Measurements from ENCODE around the gene THSD1.
"Not testable (repeated sequence)": the region's sequence is repeated elsewhere in the genome, so short reads cannot be mapped to it uniquely, and the experiment has no call there.

The THSD1 gene

GRCh38 chr13:52411629-52412028 lies 5.7 kb upstream of the THSD1 start:
- no peak for DNase-seq (ENCODE audit: low spot score)

DNA sequence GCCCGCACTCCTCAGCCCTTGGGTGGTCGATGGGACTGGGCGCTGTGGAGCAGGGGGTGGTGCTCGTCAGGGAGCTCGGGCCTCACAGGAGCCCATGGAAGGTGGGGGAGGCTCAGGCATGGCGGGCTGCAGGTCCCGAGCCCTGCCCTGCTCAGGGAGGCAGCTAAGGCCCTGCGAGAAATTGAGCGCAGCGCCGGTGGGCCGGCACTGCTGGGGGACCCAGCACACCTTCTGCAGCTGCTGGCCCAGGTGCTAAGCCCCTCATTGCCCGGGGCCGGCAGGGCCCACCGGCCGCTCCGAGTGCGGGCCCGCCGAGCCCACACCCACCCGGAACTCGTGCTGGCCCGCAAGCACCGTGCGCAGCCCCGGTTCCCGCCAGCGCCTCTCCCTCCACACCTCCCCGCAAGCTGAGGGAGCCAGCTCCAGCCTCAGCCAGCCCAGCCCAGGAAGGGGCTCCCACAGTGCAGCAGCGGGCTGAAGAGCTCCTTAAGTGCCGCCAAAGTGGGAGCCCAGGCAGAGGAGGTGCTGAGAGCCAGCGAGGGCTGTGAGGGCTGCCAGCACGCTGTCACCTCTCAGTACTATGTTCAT lies 2.2 kb upstream of the THSD1 start:
- not testable (repeated sequence) for DNase-seq (ENCODE audit: low spot score)

- DNase-seq (ENCODE audit: low spot score): not testable (repeated sequence)
Measured at GRCh38 chr13:52407436-52407835, 1.5 kb upstream of the THSD1 start.

DNA sequence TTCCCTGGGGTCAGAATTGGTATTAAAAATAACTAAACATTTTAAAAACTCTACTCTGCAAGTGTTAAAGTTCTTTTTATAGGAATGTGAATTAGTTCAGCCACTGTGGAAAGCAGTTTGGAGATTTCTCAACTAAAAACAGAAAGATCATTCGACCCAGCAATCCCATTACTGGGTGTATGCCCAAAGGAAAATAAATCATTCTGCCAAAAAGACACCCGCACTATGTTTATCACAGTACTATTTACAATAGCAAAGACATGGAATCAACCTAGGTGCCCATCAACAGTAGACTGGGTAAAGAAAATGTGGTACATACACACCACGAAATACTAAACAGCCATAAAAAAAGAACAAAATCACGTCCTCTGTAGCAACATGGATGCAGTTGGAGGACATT lies 657 bp upstream of the THSD1 start:
- no peak for DNase-seq (ENCODE audit: low spot score)

DNA sequence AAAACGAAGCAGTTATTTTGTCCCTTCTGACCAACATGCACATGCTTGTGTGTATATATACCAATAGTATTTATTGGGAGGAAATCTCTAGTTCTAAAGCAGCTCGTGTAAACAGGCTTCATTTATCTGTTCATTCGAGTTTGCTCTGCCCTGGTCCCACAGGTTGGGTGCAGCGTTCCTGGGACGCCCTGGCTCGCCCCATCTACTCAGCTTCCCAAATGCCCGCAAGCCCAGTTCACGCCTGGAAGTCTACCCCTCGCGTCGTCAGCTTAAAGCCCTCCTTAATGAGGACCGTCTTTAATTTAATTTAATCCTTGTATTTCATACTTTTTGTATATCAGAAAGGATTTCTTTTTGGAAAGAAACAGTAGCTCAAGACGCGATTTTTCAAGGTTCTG lies 604 bp downstream of the THSD1 start:
- DNase-seq (ENCODE audit: low spot score): no peak

- no peak for DNase-seq (ENCODE audit: low spot score)
Measured at GRCh38 chr13:52399708-52400107, 6.3 kb downstream of the THSD1 start.

GRCh38 chr13:52399046-52399445 lies 6.9 kb downstream of the THSD1 start:
- no peak for DNase-seq (ENCODE audit: low spot score)

DNA sequence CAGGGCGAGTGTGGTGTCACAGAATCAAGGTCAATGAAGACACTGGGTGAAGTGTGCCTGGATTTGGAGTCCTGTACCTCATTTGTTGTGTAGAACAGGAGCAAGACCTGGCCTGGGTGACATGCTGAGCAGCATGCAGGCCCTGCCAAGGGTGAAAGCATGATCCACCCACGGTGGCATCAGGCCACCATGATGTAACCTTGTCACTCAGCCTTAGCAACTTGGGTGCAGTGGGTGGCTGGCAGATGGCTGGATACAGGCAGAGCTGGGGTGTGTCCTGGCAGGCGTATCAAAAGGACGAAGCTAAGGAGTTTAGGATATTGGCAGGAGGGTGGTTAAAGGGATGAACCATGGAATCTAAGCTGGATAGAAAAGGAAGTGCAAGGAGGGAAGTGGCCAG lies 10.3 kb downstream of the THSD1 start:
- no peak for DNase-seq (ENCODE audit: low spot score)

DNA sequence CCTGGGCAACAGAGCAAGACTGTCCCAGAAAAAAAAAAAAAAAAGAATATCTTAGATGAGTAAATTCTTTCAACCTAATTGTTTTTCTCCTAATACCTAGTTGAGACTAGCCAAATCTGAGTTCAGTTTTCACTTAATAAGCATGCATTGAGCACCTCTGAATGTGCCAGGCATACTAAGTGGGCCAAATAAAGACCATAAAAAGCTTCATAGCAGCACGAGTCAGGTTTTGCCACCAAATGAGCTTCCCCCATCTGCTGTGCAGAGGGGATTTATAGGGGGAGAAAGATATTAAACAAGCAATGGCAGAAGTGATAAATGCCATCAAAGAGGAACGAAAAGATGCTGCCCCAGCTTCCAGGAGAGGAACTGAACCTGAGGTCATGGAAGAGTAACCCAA lies 11.4 kb downstream of the THSD1 start:
- no peak for DNase-seq (ENCODE audit: low spot score)

- no peak for DNase-seq (ENCODE audit: low spot score)
Measured at GRCh38 chr13:52393572-52394357, 12.2 kb downstream of the THSD1 start.

- DNase-seq (ENCODE audit: low spot score): no peak
Measured at GRCh38 chr13:52387721-52388120, 18.3 kb downstream of the THSD1 start.

DNA sequence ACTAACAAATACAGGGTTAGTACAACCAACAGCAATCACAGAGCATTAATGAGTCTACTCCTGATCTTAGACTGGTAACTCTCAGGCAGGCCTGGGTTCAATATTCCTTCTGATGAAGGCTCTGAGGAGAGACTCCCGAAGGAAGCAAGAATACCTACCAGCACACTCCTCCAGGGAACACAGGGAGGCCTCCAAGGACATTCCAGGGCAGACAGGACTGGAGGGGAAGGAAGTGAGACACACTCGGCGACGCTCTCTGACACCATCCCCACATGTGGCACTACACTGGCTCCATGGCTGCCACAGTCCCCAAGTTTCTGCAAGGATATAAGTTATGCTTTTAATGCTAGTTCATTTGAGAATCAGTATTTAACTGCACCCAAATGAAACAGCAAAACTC lies 20.1 kb downstream of the THSD1 start:
- DNase-seq (ENCODE audit: low spot score): no peak

DNA sequence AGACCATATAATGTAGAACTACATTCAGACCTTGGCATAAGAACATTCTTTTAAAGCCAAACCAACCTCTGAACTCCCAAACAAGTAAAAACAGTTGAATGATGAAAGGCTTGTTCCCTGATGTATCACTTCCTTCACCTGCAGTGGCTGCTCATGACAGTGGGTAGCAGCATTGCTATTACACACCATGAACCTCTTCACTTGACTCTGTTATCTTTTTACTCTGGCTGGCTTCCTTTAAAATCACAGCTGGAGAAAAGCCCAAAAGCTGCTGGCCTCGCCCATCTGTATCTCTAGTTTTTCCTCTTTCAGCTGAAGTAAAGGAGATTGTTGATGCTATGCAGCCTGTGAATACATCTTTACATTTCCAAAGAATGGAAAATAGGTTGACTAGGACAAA lies 22.6 kb downstream of the THSD1 start:
- DNase-seq (ENCODE audit: low spot score): no peak

- no peak for DNase-seq (ENCODE audit: low spot score)
Measured at GRCh38 chr13:52378312-52378711, 27.7 kb downstream of the THSD1 start.

DNA sequence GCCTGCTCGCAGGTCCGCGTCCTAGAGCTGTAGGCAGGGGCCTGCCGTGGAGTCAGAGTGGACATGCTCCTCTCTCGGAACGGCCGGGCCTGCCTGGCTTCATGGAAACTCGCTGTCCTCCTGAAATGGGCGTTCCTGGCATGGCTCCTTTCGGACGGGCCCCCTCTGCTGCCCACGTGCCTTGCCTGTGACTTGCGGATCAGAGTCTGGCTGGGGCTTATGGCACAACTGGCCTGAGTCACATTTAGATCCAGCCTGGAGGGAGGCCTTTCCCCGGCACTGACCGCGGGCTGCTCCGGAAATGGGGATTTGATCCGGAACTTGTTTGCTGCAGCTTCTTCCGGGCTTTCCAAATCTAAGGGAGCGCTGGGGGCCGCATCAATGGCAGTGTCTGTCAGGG lies 28.1 kb downstream of the THSD1 start:
- DNase-seq (ENCODE audit: low spot score): no peak

DNA sequence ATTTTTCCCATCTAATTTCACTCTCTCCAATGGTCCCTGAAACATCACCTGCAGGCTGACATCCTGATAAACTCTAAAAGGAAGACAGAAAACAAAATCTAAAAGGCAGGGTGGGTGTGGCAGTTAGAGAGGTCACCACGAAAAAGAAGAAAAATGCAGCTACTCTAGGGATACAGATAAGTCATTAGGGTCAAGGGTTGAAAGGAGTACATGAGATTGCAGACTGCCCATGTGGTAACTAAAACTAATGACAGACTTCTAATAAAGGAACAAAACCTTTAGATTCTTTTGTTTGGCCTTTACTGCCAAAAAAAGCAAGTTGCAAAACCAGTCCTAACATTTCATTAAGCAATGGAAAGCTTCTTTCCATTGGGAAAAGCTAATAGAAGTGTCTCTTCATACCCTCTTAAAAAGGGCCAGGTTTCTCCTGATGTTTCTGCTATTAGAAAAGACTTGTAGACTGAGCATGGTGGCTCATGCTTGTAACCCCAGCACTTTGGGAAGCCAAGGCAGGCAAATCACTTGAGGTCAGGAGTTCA lies 31.0 kb downstream of the THSD1 start:
- no peak for DNase-seq (ENCODE audit: low spot score)

DNA sequence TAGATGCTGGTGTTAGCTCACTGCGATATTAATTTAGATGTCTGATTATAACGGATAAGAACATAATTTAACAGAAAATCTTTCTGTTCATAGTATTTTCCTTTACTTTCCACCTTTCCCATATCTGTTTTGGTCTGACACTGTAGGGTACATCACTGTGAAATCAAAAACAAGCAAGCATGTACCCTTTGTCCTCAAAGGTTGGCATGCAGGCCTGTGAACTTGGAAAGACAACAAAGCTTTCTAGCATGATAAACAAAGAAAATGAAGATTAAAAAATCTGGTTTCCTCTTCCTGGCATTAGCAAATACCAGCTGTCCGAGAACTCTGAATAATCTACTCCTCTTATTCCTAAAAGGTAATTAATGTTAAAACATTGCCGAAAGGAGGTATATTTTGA lies 31.6 kb downstream of the THSD1 start:
- DNase-seq (ENCODE audit: low spot score): no peak

GRCh38 chr13:52373277-52373676 lies 32.7 kb downstream of the THSD1 start:
- not testable (repeated sequence) for DNase-seq (ENCODE audit: low spot score)

DNA sequence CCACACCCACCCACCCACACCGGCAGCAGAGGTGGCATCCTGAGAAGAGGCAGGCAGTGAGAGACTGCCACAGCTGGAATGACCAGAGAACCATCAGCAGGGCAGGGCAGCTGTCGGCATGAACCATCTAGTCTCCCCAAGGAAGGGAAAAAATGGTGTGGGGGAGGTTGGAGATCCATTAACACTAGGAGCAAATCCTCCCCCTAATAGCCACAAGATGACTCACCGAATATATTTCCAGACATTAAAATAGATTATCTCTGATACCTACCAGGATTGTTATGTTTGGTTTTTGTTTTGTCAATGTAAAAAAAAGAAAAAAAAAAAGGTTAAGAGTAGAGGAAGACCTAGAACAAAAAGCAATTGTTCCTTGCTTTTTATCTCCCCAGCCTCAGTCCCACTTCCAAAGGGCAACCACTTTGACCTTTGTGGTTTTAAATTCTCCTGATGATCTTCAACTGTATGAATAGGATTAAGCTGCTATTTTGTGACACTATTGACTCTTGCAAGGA lies 34.2 kb downstream of the THSD1 start:
- no peak for DNase-seq (ENCODE audit: low spot score)

- no peak for DNase-seq (ENCODE audit: low spot score)
Measured at GRCh38 chr13:52366291-52366690, 39.7 kb downstream of the THSD1 start.

GRCh38 chr13:52362169-52362887 lies 43.6 kb downstream of the THSD1 start:
- not testable (repeated sequence) for DNase-seq (ENCODE audit: low spot score)

DNA sequence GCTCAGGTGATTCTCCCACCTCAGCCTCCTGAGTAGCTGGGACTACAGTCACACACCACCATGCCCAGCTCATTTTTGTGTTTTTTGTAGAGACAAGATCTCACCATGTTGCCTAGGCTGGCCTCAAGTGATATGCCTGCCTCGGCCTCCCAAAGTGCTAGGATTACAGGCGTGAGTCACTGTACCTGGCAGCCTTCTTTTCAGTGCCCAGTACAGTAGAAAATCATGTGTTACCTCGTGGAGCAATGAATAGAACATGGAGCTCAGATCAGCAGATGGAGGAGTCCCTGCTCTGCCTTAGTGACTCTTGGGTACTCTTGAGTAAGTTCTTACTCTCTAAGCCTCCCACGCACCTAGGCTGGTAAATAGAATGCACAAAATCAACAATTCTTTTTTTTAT lies 44.7 kb downstream of the THSD1 start:
- no peak for DNase-seq (ENCODE audit: low spot score)

DNA sequence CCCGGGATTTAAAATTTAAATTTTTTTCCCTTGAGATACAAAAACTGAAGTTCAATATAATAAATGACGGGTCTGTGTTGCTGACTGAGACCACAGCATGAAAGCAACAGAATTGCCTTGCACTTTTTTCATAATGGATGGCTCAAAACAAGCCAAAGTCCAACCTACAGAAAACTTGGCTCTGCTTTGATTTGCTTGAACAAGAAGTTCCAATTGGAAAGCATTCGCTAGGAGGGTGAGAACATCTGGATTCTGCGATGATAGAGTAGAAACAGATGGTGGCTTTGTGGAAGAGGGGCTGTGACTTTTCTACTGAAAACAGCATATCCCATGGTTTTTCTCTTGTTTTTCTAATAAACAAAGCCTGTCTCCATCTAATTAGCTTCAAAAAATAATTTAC lies 46.4 kb downstream of the THSD1 start:
- no peak for DNase-seq (ENCODE audit: low spot score)

All from CD4-positive, alpha-beta T cell treated with Interleukin-6 at 100 ng/mL for 8 hours (primary cell).